MM.1S (cell line): ENCODE results near the gene PRSS36.

Experiments used
- CTCF ChIP-seq: fragments of 300-600 bp; sonication (generic); IDR thresholded peaks from 2 replicates; pipeline ENCODE4 v1.5.1; 2016; ENCODE audit warnings: antibody characterized with exemption, low read length, mixed read lengths
- EZH2 ChIP-seq: fragments of 300-600 bp; sonication (generic); optimal IDR thresholded peaks from 2 replicates; pipeline ENCODE3; 2017; ENCODE audit warnings: low read depth, mild to moderate bottlenecking, antibody characterized with exemption, low read length, mixed read lengths
- EZH2phosphoT487 ChIP-seq: fragments of 300-600 bp; sonication (generic); IDR thresholded peaks from 2 replicates; pipeline ENCODE4 v1.6.1; 2018; ENCODE audit warnings: antibody characterized with exemption, low read length

- TF ChIP-seq EZH2phosphoT487 (no peak), CTCF (no peak), EZH2 (no peak)
Observed at GRCh38 chr16:31108794-31109558, 40.9 kb downstream of the PRSS36 start.
